ENCODE results near the gene ANKAR.
"Not testable (repeated sequence)": the region's sequence is repeated elsewhere in the genome, so short reads cannot be mapped to it uniquely, and the experiment has no call there.

Gene ANKAR

GRCh38 chr2:189641590-189641989, 32.9 kb upstream of the ANKAR start:
- Histone ChIP-seq H3K4me1 (ENCODE audit: control insufficient read depth, insufficient read depth, low read length) (peaks cover 3% of the 10 kb centered on the region), H3K4me3 (ENCODE audit: low read depth, low read length) (no peak overlapping the region), H3K27me3 (ENCODE audit: control insufficient read depth, insufficient read depth, low read length) (no peaks in the 10 kb centered on the region), H3K36me3 (ENCODE audit: control insufficient read depth, insufficient read depth, low read length) (no peaks in the 10 kb centered on the region), H3K9ac (ENCODE audit: low read depth, low read length) (no peak overlapping the region), H3K9me3 (ENCODE audit: control insufficient read depth, insufficient read depth, low read length) (no peaks in the 10 kb centered on the region)

- Histone ChIP-seq H3K9me3 (ENCODE audit: control insufficient read depth, insufficient read depth, low read length) (no peaks in the 10 kb centered on the region), H3K4me1 (ENCODE audit: control insufficient read depth, insufficient read depth, low read length) (no peaks in the 10 kb centered on the region), H3K9ac (ENCODE audit: low read depth, low read length) (no peak overlapping the region), H3K4me3 (ENCODE audit: low read depth, low read length) (no peak overlapping the region), H3K36me3 (ENCODE audit: control insufficient read depth, insufficient read depth, low read length) (no peaks in the 10 kb centered on the region), H3K27me3 (ENCODE audit: control insufficient read depth, insufficient read depth, low read length) (no peaks in the 10 kb centered on the region)
Measured at GRCh38 chr2:189646521-189646920, 27.9 kb upstream of the ANKAR start.

- H3K9ac ChIP-seq (ENCODE audit: low read depth, low read length): no peak overlapping the region
Measured at GRCh38 chr2:189648846-189649509, 25.5 kb upstream of the ANKAR start.

GRCh38 chr2:189651284-189651683, 23.2 kb upstream of the ANKAR start:
- Histone ChIP-seq H3K4me3 (ENCODE audit: low read depth, low read length) (no peak overlapping the region), H3K36me3 (ENCODE audit: control insufficient read depth, insufficient read depth, low read length) (no peaks in the 10 kb centered on the region), H3K4me1 (ENCODE audit: control insufficient read depth, insufficient read depth, low read length) (no peaks in the 10 kb centered on the region), H3K27me3 (ENCODE audit: control insufficient read depth, insufficient read depth, low read length) (no peaks in the 10 kb centered on the region), H3K9me3 (ENCODE audit: control insufficient read depth, insufficient read depth, low read length) (no peaks in the 10 kb centered on the region), H3K9ac (ENCODE audit: low read depth, low read length) (no peak overlapping the region)

More at GRCh38 chr2:189648846-189649509, 25.5 kb upstream of the ANKAR start:
- no peaks in the 10 kb centered on the region for H3K9me3 ChIP-seq (ENCODE audit: control insufficient read depth, insufficient read depth, low read length)
- no peaks in the 10 kb centered on the region for H3K36me3 ChIP-seq (ENCODE audit: control insufficient read depth, insufficient read depth, low read length)
- H3K4me1 ChIP-seq (ENCODE audit: control insufficient read depth, insufficient read depth, low read length): no peaks in the 10 kb centered on the region
- H3K4me3 ChIP-seq (ENCODE audit: low read depth, low read length): no peak overlapping the region
- H3K27me3 ChIP-seq (ENCODE audit: control insufficient read depth, insufficient read depth, low read length): no peaks in the 10 kb centered on the region

- H3K27me3 ChIP-seq (ENCODE audit: control insufficient read depth, insufficient read depth, low read length); H3K9me3 ChIP-seq (ENCODE audit: control insufficient read depth, insufficient read depth, low read length): not testable (repeated sequence)
Measured at GRCh38 chr2:189653464-189653863, 21.0 kb upstream of the ANKAR start.

GRCh38 chr2:189654641-189655040, 19.8 kb upstream of the ANKAR start:
- Histone ChIP-seq H3K27me3 (ENCODE audit: control insufficient read depth, insufficient read depth, low read length) (no peaks in the 10 kb centered on the region), H3K4me3 (ENCODE audit: low read depth, low read length) (no peak overlapping the region), H3K9ac (ENCODE audit: low read depth, low read length) (no peak overlapping the region), H3K9me3 (ENCODE audit: control insufficient read depth, insufficient read depth, low read length) (no peaks in the 10 kb centered on the region), H3K4me1 (ENCODE audit: control insufficient read depth, insufficient read depth, low read length) (no peaks in the 10 kb centered on the region), H3K36me3 (ENCODE audit: control insufficient read depth, insufficient read depth, low read length) (no peaks in the 10 kb centered on the region)

More at GRCh38 chr2:189653464-189653863, 21.0 kb upstream of the ANKAR start:
- not testable (repeated sequence) for H3K4me1 ChIP-seq (ENCODE audit: control insufficient read depth, insufficient read depth, low read length); H3K36me3 ChIP-seq (ENCODE audit: control insufficient read depth, insufficient read depth, low read length); H3K9ac ChIP-seq (ENCODE audit: low read depth, low read length); H3K4me3 ChIP-seq (ENCODE audit: low read depth, low read length)

- Histone ChIP-seq H3K4me1 (ENCODE audit: control insufficient read depth, insufficient read depth, low read length) (no peaks in the 10 kb centered on the region), H3K4me3 (ENCODE audit: low read depth, low read length) (no peak overlapping the region)
Measured at GRCh38 chr2:189657867-189658266, 16.6 kb upstream of the ANKAR start.

GRCh38 chr2:189658306-189659212, 15.9 kb upstream of the ANKAR start:
- Histone ChIP-seq H3K9me3 (ENCODE audit: control insufficient read depth, insufficient read depth, low read length) (no peaks in the 10 kb centered on the region), H3K36me3 (ENCODE audit: control insufficient read depth, insufficient read depth, low read length) (no peaks in the 10 kb centered on the region), H3K4me1 (ENCODE audit: control insufficient read depth, insufficient read depth, low read length) (no peaks in the 10 kb centered on the region), H3K9ac (ENCODE audit: low read depth, low read length) (no peak overlapping the region), H3K27me3 (ENCODE audit: control insufficient read depth, insufficient read depth, low read length) (no peaks in the 10 kb centered on the region), H3K4me3 (ENCODE audit: low read depth, low read length) (no peak overlapping the region)

More at GRCh38 chr2:189657867-189658266, 16.6 kb upstream of the ANKAR start:
- H3K9me3 ChIP-seq (ENCODE audit: control insufficient read depth, insufficient read depth, low read length): no peaks in the 10 kb centered on the region
- H3K9ac ChIP-seq (ENCODE audit: low read depth, low read length): no peak overlapping the region
- H3K27me3 ChIP-seq (ENCODE audit: control insufficient read depth, insufficient read depth, low read length): no peaks in the 10 kb centered on the region
- no peaks in the 10 kb centered on the region for H3K36me3 ChIP-seq (ENCODE audit: control insufficient read depth, insufficient read depth, low read length)

- H3K27me3 ChIP-seq (ENCODE audit: control insufficient read depth, insufficient read depth, low read length): no peaks in the 10 kb centered on the region
- H3K9ac ChIP-seq (ENCODE audit: low read depth, low read length): no peak overlapping the region
- no peaks in the 10 kb centered on the region for H3K36me3 ChIP-seq (ENCODE audit: control insufficient read depth, insufficient read depth, low read length)
- H3K4me3 ChIP-seq (ENCODE audit: low read depth, low read length): no peak overlapping the region
- no peaks in the 10 kb centered on the region for H3K9me3 ChIP-seq (ENCODE audit: control insufficient read depth, insufficient read depth, low read length)
- no peaks in the 10 kb centered on the region for H3K4me1 ChIP-seq (ENCODE audit: control insufficient read depth, insufficient read depth, low read length)
Measured at GRCh38 chr2:189659734-189660133, 14.7 kb upstream of the ANKAR start.

- Histone ChIP-seq H3K4me1 (ENCODE audit: control insufficient read depth, insufficient read depth, low read length) (no peaks in the 10 kb centered on the region), H3K9ac (ENCODE audit: low read depth, low read length) (no peak overlapping the region), H3K36me3 (ENCODE audit: control insufficient read depth, insufficient read depth, low read length) (peaks cover 2% of the 10 kb centered on the region), H3K27me3 (ENCODE audit: control insufficient read depth, insufficient read depth, low read length) (no peaks in the 10 kb centered on the region), H3K9me3 (ENCODE audit: control insufficient read depth, insufficient read depth, low read length) (no peaks in the 10 kb centered on the region), H3K4me3 (ENCODE audit: low read depth, low read length) (no peak overlapping the region)
Measured at GRCh38 chr2:189660803-189661147, 13.7 kb upstream of the ANKAR start.

GRCh38 chr2:189661148-189661956, 13.1 kb upstream of the ANKAR start, which contains the start of gene ASNSD1:
Gene ASNSD1, plus strand, starts transcription at chr2:189661459. Its CDS starts 4,674 bp downstream, at chr2:189666133.
- H3K36me3 ChIP-seq (ENCODE audit: control insufficient read depth, insufficient read depth, low read length): peaks cover 2% of the 10 kb centered on the region
- no peaks in the 10 kb centered on the region for H3K4me1 ChIP-seq (ENCODE audit: control insufficient read depth, insufficient read depth, low read length)
- peak within 1 kb of the TSS; percentile 99 for H3K4me3 ChIP-seq (ENCODE audit: low read depth, low read length)
- H3K9ac ChIP-seq (ENCODE audit: low read depth, low read length): peak within 1 kb of the TSS; percentile 96
- no peaks in the 10 kb centered on the region for H3K27me3 ChIP-seq (ENCODE audit: control insufficient read depth, insufficient read depth, low read length)
- no peaks in the 10 kb centered on the region for H3K9me3 ChIP-seq (ENCODE audit: control insufficient read depth, insufficient read depth, low read length)

Data from iPS-15b (cell line).